ENCODE results near the gene MAGOHB. TPM values are rescaled to one million over a fixed set of nuclear protein-coding genes. Genes with fewer than 3 reads are reported as not detected.
"Not testable (repeated sequence)": the region's sequence is repeated elsewhere in the genome, so short reads cannot be mapped to it uniquely, and the experiment has no call there.

Gene MAGOHB
- total RNA-seq, 1 donor from 2014 or later = 5.4 TPM

DNA sequence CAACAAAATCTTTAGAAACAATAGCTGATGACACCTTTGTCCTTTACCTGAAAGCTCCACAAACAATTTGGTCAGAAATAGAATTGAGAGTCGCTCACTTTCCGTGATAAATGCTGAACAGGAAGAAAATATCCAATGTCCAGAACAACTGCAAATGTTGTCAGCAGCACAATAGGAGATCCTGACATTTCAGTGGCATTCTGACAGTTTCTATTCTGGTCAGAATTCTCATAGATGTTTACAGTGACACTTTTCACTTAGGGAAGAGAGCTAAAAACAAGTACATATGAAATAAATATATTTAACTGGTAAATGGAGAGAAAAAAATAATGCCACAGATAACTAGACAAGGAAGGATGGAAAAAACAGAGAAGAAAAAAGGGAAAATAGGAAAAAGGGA is 39.1 kb downstream of the MAGOHB start:
- Histone ChIP-seq H3K4me1 (no peaks in the 10 kb centered on the region), H3K36me3 (no peaks in the 10 kb centered on the region), H3K4me3 (no peak overlapping the region), H3K27ac (no peak overlapping the region), H3K27me3 (no peaks in the 10 kb centered on the region), H3K9me3 (no peaks in the 10 kb centered on the region)
- no peak for DNase-seq (ENCODE audit: low spot score in 2 of 2)
- intact Hi-C loops (cut with DNase I) = no loop called here
- TF ChIP-seq, protein P1, sequence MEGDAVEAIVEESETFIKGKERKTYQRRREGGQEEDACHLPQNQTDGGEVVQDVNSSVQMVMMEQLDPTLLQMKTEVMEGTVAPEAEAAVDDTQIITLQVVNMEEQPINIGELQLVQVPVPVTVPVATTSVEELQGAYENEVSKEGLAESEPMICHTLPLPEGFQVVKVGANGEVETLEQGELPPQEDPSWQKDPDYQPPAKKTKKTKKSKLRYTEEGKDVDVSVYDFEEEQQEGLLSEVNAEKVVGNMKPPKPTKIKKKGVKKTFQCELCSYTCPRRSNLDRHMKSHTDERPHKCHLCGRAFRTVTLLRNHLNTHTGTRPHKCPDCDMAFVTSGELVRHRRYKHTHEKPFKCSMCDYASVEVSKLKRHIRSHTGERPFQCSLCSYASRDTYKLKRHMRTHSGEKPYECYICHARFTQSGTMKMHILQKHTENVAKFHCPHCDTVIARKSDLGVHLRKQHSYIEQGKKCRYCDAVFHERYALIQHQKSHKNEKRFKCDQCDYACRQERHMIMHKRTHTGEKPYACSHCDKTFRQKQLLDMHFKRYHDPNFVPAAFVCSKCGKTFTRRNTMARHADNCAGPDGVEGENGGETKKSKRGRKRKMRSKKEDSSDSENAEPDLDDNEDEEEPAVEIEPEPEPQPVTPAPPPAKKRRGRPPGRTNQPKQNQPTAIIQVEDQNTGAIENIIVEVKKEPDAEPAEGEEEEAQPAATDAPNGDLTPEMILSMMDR (IDR thresholded peaks at IDR 0.05) = no peak

DNA sequence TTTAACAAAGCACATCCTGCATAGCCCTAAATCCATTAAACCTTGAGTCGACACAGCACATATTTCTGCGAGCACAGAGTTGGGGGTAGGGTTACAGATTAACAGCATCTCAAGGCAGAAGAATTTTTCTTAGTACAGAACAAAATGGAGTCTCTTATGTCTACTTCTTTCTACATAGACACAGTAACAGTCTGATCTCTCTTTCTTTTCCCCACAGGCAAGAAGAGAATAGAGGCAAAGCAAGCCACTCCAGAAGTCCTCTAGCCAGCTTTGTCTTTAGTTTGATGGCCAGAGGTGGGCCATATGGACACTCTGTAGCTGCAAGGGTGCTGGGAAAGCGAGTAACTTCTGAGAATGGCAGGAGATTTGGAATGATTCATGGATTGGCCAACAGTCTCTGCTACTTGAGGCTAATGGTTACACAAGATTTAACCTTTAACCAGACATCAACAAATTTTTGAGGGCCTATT is 41.4 kb downstream of the MAGOHB start:
- H3K27me3 ChIP-seq; H3K4me1 ChIP-seq; H3K4me3 ChIP-seq; H3K27ac ChIP-seq; DNase-seq (ENCODE audit: low spot score in 2 of 2); intact Hi-C loops (cut with DNase I); H3K36me3 ChIP-seq; H3K9me3 ChIP-seq: not testable (repeated sequence)

DNA sequence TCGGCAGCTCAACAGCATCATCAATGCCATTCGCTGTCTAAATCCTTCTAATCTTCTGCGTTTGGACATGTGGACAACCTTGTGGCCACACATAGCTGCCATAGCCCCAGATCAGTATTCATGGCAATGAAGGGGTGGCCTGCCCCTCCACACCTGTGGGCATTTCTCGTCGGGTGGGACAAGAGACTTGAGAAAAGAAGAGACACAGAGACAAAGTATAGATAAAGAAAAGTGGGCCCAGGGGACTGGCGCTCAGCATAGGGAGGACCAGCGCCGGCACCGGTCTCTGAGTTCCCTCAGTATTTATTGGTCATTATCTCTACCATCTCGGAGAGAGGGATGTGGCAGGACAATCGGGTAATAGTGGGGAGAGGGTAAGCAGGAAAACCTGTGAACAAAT is 42.3 kb downstream of the MAGOHB start:
- H3K36me3 ChIP-seq = no peaks in the 10 kb centered on the region
- no peaks in the 10 kb centered on the region for H3K4me1 ChIP-seq
- H3K27ac ChIP-seq = no peak overlapping the region
- H3K9me3 ChIP-seq = no peaks in the 10 kb centered on the region
- TF ChIP-seq, protein P1 (IDR thresholded peaks at IDR 0.05) = no peak
- no peak for DNase-seq (ENCODE audit: low spot score in 2 of 2)
- no peaks in the 10 kb centered on the region for H3K27me3 ChIP-seq
- no peak overlapping the region for H3K4me3 ChIP-seq
- intact Hi-C loops (cut with DNase I) = no loop called here

DNA sequence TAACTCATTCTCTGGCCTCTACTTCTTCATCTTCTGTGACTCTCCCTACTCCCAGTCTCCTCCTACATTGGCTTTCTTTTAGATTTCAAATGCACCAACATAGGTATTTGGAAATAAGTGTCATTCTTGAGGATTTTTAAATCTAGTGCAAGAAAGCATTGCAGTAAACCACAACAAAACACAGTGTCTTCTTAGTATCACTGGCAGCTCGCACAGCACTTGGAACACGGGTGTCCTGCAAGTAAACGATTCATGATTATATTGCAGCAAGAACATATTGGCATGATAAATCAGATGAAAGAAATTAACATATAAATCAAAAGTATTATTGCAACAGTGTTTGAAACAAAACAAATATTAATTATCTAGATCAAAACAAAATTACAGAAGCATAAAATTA is 45.6 kb downstream of the MAGOHB start:
- Histone ChIP-seq H3K4me3 (no peak overlapping the region), H3K27me3 (no peaks in the 10 kb centered on the region), H3K27ac (no peak overlapping the region), H3K9me3 (no peaks in the 10 kb centered on the region), H3K36me3 (no peaks in the 10 kb centered on the region), H3K4me1 (no peaks in the 10 kb centered on the region)
- DNase-seq (ENCODE audit: low spot score in 2 of 2) = no peak
- intact Hi-C loops (cut with DNase I) = no loop called here
- TF ChIP-seq, protein P1 (IDR thresholded peaks at IDR 0.05) = no peak

DNA sequence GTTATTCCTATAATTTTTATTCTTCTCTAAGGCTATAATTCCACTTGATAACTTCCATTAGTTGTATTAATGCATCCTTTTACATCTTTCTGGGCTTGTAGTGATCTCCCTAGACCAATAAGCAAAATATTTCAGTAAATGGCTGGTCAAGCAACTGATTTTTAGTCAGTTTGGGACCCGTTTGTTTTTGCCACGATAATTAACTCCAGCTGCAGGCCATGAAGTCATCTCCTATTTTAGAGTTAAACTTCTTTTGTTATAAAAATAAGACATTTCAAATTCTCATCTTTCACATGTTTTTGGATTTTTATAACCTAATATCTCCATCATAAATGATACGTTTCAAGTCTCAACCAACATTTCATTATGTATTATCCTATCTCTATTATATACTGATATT is 49.4 kb downstream of the MAGOHB start:
- Histone ChIP-seq H3K4me3 (no peak overlapping the region), H3K27me3 (no peaks in the 10 kb centered on the region), H3K36me3 (no peaks in the 10 kb centered on the region), H3K9me3 (no peaks in the 10 kb centered on the region), H3K4me1 (no peaks in the 10 kb centered on the region), H3K27ac (no peak overlapping the region)
- intact Hi-C loops (cut with DNase I) = no loop called here
- no peak for DNase-seq (ENCODE audit: low spot score in 2 of 2)
- TF ChIP-seq, protein P1 (IDR thresholded peaks at IDR 0.05) = no peak

DNA sequence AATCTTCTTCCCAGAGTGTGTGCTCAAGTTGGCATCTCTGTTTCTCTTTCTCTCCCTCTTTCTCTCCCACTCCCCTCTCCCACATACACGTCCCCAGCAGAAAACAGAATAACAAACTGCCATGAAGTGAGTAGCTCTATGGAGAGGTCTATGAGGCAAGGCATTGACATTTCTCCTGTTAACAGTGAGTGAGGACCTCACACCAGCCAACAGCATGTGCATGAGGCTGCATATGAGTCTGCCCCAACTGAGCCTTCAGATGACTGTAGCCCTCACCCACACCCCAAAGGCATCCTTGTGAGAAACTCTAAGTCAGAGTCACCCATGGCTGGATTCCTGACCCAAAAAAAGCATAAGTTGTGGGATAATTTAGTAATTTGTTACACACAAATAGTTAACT is 50.4 kb downstream of the MAGOHB start:
- intact Hi-C loops (cut with DNase I) = no loop called here
- Histone ChIP-seq H3K4me1 (no peaks in the 10 kb centered on the region), H3K36me3 (no peaks in the 10 kb centered on the region), H3K27me3 (no peaks in the 10 kb centered on the region), H3K9me3 (no peaks in the 10 kb centered on the region), H3K27ac (no peak overlapping the region), H3K4me3 (no peak overlapping the region)
- DNase-seq (ENCODE audit: low spot score in 2 of 2) = no peak
- TF ChIP-seq, protein P1 (IDR thresholded peaks at IDR 0.05) = no peak

Data from ascending aorta (tissue), 2 donors.